ENCODE measurements around the gene MTOR.

DNA sequence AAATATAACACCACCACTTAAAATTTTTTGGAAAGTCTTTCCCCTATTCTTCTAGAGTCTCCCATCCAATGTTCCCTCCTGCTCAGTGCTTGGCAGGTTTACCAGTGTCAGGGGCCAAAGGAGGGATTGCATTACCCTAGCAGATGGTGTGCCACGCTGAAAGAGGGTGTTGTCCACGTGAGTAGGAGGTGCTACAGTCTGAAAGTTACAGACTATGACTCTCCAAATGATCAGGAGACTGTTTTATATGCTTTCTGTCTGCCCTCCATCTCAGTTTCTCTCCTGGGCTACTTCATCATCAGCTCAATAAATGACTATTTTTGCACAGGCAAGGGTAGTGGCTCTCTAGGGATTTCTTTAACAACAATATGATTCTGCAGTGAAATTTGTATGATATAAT is 104.5 kb downstream of the MTOR start:
- TF ChIP-seq EZH2 (IDR thresholded peaks at IDR 0.05; ENCODE audit: insufficient read depth, poor library complexity, severe bottlenecking) = no peak
- no peak for TF ChIP-seq EZH2phosphoT487 (IDR thresholded peaks at IDR 0.05; ENCODE audit: insufficient read depth, low read depth)
